Stimulated activated naive B cell treated with anti-CD40 and anti-IgM and Interleukin-4, amounts not matched to agents 10 μg/mL and 1 μg/mL and 100 μg/mL, for 72 hours (primary cell): ENCODE measurements around the gene NDUFS2.

Experiments used
- ATAC-seq, 2 donors: fragments of 150-1000 bp; cut with Tn5 transposase; replicated peaks; 2 replicates each; pipeline ENCODE4 v1.10.0; 2021; ENCODE audit warnings: moderate library complexity in 1 of 2
- DNase-seq: peaks from one replicate; pipeline ENCODE4 v3.0.0; 2021
- H3K27ac Mint-ChIP-seq: one replicate; pipeline ENCODE4 v1.8.0; 2022; ENCODE audit warnings: mild to moderate bottlenecking, mixed read lengths
- H3K27me3 Mint-ChIP-seq, 2 donors: one replicate each; pipeline ENCODE4 v1.8.0; 2022; ENCODE audit warnings: mixed read lengths in 2 of 2
- H3K36me3 Mint-ChIP-seq, 2 donors: one replicate each; pipeline ENCODE4 v1.8.0; 2022; ENCODE audit warnings: mixed read lengths in 2 of 2, mild to moderate bottlenecking in 1 of 2
- H3K4me1 Mint-ChIP-seq, 2 donors: one replicate each; pipeline ENCODE4 v1.8.0; 2022; ENCODE audit warnings: mixed read lengths in 2 of 2, mild to moderate bottlenecking in 1 of 2
- H3K4me3 Mint-ChIP-seq, 2 donors: one replicate each; pipeline ENCODE4 v1.8.0; 2022; ENCODE audit warnings: mild to moderate bottlenecking in 2 of 2, mixed read lengths in 2 of 2, moderate library complexity in 1 of 2
- H3K9me3 Mint-ChIP-seq, 2 donors: one replicate each; pipeline ENCODE4 v1.8.0; 2022; ENCODE audit warnings: mixed read lengths in 2 of 2, mild to moderate bottlenecking in 1 of 2

The NDUFS2 gene

GRCh38 chr1:161225534-161226319, 23.6 kb downstream of the NDUFS2 start, which contains the start of gene TOMM40L:
Gene TOMM40L (plus strand): TSS chr1:161226060. CDS start chr1:161226490, 430 bp downstream.
- DNase-seq (peak; percentile 89), ATAC-seq (peak; percentile 97)
- Mint-ChIP-seq H3K4me1 (peaks cover 24 to 30% of the 10 kb centered on the region in 2 donors), H3K4me3 (peak within 1 kb of the TSS; percentile 99 to 100), H3K36me3 (peaks cover 19 to 27% of the 10 kb centered on the region in 2 donors), H3K27ac (peak within 1 kb of the TSS; percentile 98), H3K9me3 (no peaks in the 10 kb centered on the region), H3K27me3 (peaks cover 26 to 27% of the 10 kb centered on the region in 2 donors)

GRCh38 chr1:161226320-161226711, 24.1 kb downstream of the NDUFS2 start:
- Mint-ChIP-seq H3K27ac (peak overlapping the region; percentile 98), H3K27me3 (peaks cover 24 to 25% of the 10 kb centered on the region in 2 donors), H3K4me3 (peak overlapping the region; percentile 99 to 100), H3K4me1 (peaks cover 24 to 30% of the 10 kb centered on the region in 2 donors), H3K36me3 (peaks cover 21 to 29% of the 10 kb centered on the region in 2 donors), H3K9me3 (no peaks in the 10 kb centered on the region)
- no peak for DNase-seq
- no peak for ATAC-seq

DNA sequence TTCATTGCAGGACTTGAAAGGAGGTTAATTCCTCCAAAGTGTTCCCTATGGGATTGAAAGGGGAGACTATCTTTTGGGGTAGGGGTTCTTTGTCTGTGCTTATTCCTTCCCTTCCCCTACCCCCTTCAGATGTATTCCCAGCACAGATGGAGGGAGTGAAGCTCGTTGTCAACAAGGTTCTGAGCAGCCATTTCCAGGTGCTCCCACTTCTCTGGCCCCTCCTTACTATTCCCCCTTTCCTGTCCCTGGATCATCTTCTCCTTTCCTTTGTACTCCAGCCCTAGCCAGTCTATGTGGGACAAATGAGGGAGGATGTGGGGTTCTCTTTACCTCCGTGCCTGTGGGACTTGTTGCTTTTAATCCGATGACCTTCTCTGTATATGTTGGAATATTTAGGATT, 24.6 kb downstream of the NDUFS2 start:
- no peak for ATAC-seq
- DNase-seq = no peak
- peak overlapping the region; percentile 99 to 100 for H3K4me3 Mint-ChIP-seq
- H3K4me1 Mint-ChIP-seq = peaks cover 24 to 30% of the 10 kb centered on the region in 2 donors
- H3K36me3 Mint-ChIP-seq = peaks cover 21 to 29% of the 10 kb centered on the region in 2 donors
- no peaks in the 10 kb centered on the region for H3K9me3 Mint-ChIP-seq
- H3K27ac Mint-ChIP-seq = peak overlapping the region; percentile 98
- H3K27me3 Mint-ChIP-seq = peaks cover 24% of the 10 kb centered on the region in 2 donors

DNA sequence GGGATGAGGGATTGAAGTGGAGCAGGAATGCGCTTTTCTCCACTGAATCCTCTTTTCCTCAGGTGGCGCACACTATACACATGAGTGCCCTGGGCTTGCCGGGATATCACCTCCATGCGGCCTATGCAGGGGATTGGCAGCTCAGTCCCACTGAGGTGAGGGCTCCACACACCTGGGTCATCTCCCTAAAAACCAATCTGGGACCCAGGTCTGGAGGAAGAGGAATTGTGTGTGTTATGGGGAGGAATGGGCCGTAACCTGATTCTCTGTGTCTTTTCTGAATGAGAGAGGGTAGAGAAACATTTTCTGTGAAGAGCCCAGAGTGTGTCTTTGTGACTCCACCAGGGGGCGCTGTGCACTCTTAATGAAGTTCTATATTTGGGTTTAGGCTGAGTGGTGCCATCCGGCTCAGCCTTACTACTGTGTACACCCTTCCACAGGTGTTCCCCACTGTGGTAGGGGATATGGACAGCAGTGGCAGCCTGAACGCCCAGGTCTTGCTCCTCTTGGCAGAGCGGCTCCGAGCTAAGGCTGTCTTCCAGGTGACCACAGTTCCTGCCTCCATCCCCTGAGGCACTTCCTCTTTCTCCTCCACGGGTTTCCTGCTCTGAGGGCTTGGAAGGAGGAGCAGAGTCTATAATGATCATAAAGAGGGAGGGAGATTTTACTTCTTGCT, 25.2 kb downstream of the NDUFS2 start:
- H3K27me3 Mint-ChIP-seq = peaks cover 18% of the 10 kb centered on the region in 2 donors
- H3K4me3 Mint-ChIP-seq = peak overlapping the region; percentile 99 to 100
- peaks cover 24 to 30% of the 10 kb centered on the region in 2 donors for H3K4me1 Mint-ChIP-seq
- peaks cover 21 to 29% of the 10 kb centered on the region in 2 donors for H3K36me3 Mint-ChIP-seq
- ATAC-seq (peak; percentile 52 to 59), DNase-seq (peak; percentile 64)
- peak overlapping the region; percentile 65 for H3K27ac Mint-ChIP-seq
- H3K9me3 Mint-ChIP-seq = no peaks in the 10 kb centered on the region

GRCh38 chr1:161228032-161228431, 25.9 kb downstream of the NDUFS2 start:
- no peak overlapping the region for H3K27ac Mint-ChIP-seq
- H3K36me3 Mint-ChIP-seq = peaks cover 21 to 29% of the 10 kb centered on the region in 2 donors
- ATAC-seq = no peak

GRCh38 chr1:161229896-161230295, 27.7 kb downstream of the NDUFS2 start:
- Mint-ChIP-seq H3K36me3 (peaks cover 21 to 29% of the 10 kb centered on the region in 2 donors), H3K4me1 (peaks cover 24 to 30% of the 10 kb centered on the region in 2 donors), H3K9me3 (no peaks in the 10 kb centered on the region), H3K4me3 (no peak overlapping the region), H3K27me3 (no peaks in the 10 kb centered on the region), H3K27ac (no peak overlapping the region)
- ATAC-seq (no peak), DNase-seq (no peak)

More at GRCh38 chr1:161228032-161228431, 25.9 kb downstream of the NDUFS2 start:
- no peak for DNase-seq
- Mint-ChIP-seq H3K9me3 (no peaks in the 10 kb centered on the region), H3K4me3 (peak overlapping the region; percentile 42 to 100), H3K27me3 (peaks cover 11% of the 10 kb centered on the region in 2 donors), H3K4me1 (peaks cover 24 to 30% of the 10 kb centered on the region in 2 donors)

DNA sequence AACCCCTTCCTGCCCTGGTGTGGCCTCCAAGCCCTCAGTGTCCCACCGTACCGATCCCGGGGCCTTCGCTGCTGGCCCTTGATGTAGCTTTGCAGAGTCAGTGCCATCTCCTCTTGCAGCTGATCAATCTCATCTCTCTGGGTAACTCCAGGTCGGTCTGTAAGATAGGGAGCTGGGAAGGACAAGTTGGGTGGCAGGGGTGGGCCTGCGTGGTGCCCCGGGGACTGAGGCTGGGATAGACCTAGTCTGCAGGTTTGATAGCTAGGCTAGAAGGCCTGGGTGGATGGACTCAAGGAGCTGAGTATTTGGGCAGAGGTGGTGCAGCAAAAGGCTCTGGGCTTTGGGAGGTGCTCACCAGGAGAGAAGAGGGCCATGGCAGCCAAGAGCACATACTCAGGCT, 28.6 kb downstream of the NDUFS2 start:
- peaks cover 21 to 29% of the 10 kb centered on the region in 2 donors for H3K36me3 Mint-ChIP-seq
- H3K9me3 Mint-ChIP-seq = no peaks in the 10 kb centered on the region
- no peak overlapping the region for H3K27ac Mint-ChIP-seq
- no peak for ATAC-seq
- H3K4me1 Mint-ChIP-seq = peaks cover 19 to 24% of the 10 kb centered on the region in 2 donors
- H3K27me3 Mint-ChIP-seq = peaks cover 2 to 6% of the 10 kb centered on the region in 2 donors
- H3K4me3 Mint-ChIP-seq = no peak overlapping the region
- no peak for DNase-seq

- ATAC-seq (no peak), DNase-seq (no peak)
- Mint-ChIP-seq H3K27ac (no peak overlapping the region), H3K9me3 (no peaks in the 10 kb centered on the region), H3K4me1 (peaks cover 1 to 2% of the 10 kb centered on the region in 2 donors), H3K27me3 (peaks cover 14 to 18% of the 10 kb centered on the region in 2 donors), H3K36me3 (peaks cover 17 to 24% of the 10 kb centered on the region in 2 donors), H3K4me3 (no peak overlapping the region)
These were observed 30.9 kb downstream of the NDUFS2 start for GRCh38 chr1:161233102-161233501.

- Mint-ChIP-seq H3K27ac (no peak overlapping the region), H3K27me3 (peaks cover 25 to 34% of the 10 kb centered on the region in 2 donors)
These were observed 34.0 kb downstream of the NDUFS2 start for GRCh38 chr1:161235957-161236775.

GRCh38 chr1:161238039-161238473, 35.9 kb downstream of the NDUFS2 start, which contains the start of gene NR1I3:
Gene NR1I3 (minus strand): TSS chr1:161238203. CDS start chr1:161236565, 1,638 bp downstream.
- Mint-ChIP-seq H3K27ac (no peak within 1 kb of the TSS), H3K4me3 (no peak within 1 kb of the TSS)

More at GRCh38 chr1:161235957-161236775, 34.0 kb downstream of the NDUFS2 start:
- Mint-ChIP-seq H3K9me3 (no peaks in the 10 kb centered on the region), H3K36me3 (no peaks in the 10 kb centered on the region), H3K4me1 (no peaks in the 10 kb centered on the region), H3K4me3 (no peak overlapping the region)
- ATAC-seq (no peak), DNase-seq (no peak)

DNA sequence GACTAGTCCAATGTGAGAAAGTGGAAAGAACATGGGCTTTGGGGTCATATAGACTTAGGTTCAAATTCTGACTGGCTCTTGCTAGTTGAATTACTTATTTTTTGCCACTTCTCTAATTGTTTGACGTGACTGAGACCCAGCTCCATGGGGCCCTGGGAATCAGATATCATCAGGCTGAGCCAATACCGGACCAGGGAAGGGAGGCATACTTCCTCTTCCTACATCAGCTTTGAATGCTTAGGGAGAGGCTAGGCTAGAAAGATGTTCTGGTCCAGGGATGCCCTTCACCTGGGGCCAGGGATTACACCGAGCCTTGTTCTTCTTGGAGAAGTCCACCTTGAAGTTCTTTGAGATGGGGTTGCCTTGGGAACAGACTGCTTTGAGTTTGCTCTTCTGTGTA, 39.5 kb downstream of the NDUFS2 start:
- ATAC-seq (no peak), DNase-seq (no peak)
- H3K36me3 Mint-ChIP-seq = no peaks in the 10 kb centered on the region
- H3K4me1 Mint-ChIP-seq = peaks cover 5 to 6% of the 10 kb centered on the region in 2 donors
- peaks cover 17 to 30% of the 10 kb centered on the region in 2 donors for H3K27me3 Mint-ChIP-seq
- no peak overlapping the region for H3K27ac Mint-ChIP-seq
- no peak overlapping the region for H3K4me3 Mint-ChIP-seq
- H3K9me3 Mint-ChIP-seq = no peaks in the 10 kb centered on the region

More at GRCh38 chr1:161238039-161238473, 35.9 kb downstream of the NDUFS2 start, which contains the start of gene NR1I3:
- Mint-ChIP-seq H3K27me3 (peaks cover 25 to 34% of the 10 kb centered on the region in 2 donors), H3K4me1 (peaks cover 5 to 6% of the 10 kb centered on the region in 2 donors), H3K36me3 (no peaks in the 10 kb centered on the region), H3K9me3 (no peaks in the 10 kb centered on the region)
- ATAC-seq (no peak), DNase-seq (no peak)

GRCh38 chr1:161242313-161242712, 40.1 kb downstream of the NDUFS2 start:
- no peak overlapping the region for H3K27ac Mint-ChIP-seq
- no peaks in the 10 kb centered on the region for H3K9me3 Mint-ChIP-seq
- H3K27me3 Mint-ChIP-seq = peaks cover 15 to 33% of the 10 kb centered on the region in 2 donors
- DNase-seq (no peak), ATAC-seq (peak in 1 of 2 donors; percentile 42)
- H3K4me3 Mint-ChIP-seq = no peak overlapping the region
- H3K4me1 Mint-ChIP-seq = peaks cover 5 to 6% of the 10 kb centered on the region in 2 donors
- H3K36me3 Mint-ChIP-seq = no peaks in the 10 kb centered on the region

GRCh38 chr1:161244888-161245287, 42.7 kb downstream of the NDUFS2 start:
- peaks cover 16 to 18% of the 10 kb centered on the region in 2 donors for H3K27me3 Mint-ChIP-seq
- H3K27ac Mint-ChIP-seq = no peak overlapping the region
- DNase-seq (no peak), ATAC-seq (no peak)
- H3K9me3 Mint-ChIP-seq = peaks cover 0 to 1% of the 10 kb centered on the region in 2 donors
- peaks cover 0 to 2% of the 10 kb centered on the region in 2 donors for H3K36me3 Mint-ChIP-seq
- H3K4me3 Mint-ChIP-seq = no peak overlapping the region
- H3K4me1 Mint-ChIP-seq = peaks cover 5 to 6% of the 10 kb centered on the region in 2 donors
